WTC11 (cell line): Measurements from ENCODE around the gene TBCE.
"Not testable (repeated sequence)": the region's sequence is repeated elsewhere in the genome, so short reads cannot be mapped to it uniquely, and the experiment has no call there.

Experiments used
- CBFB ChIP-seq: sonication (generic); formaldehyde crosslinking; IDR thresholded peaks from 2 replicates; pipeline ENCODE4 v1.8.1; 2022; ENCODE audit warnings: mild to moderate bottlenecking, low read depth, missing genetic modification reagents
- ETV6 ChIP-seq: sonication (generic); formaldehyde crosslinking; IDR thresholded peaks from 2 replicates; pipeline ENCODE4 v1.8.1; 2022; ENCODE audit warnings: mild to moderate bottlenecking, missing genetic modification reagents
- FOXK1 ChIP-seq: sonication (generic); formaldehyde crosslinking; IDR thresholded peaks from 2 replicates; pipeline ENCODE4 v1.8.0; 2022; ENCODE audit warnings: mild to moderate bottlenecking, moderate library complexity, missing genetic modification reagents
- FOXP1 ChIP-seq: sonication (generic); formaldehyde crosslinking; IDR thresholded peaks from 2 replicates; pipeline ENCODE4 v1.8.0; 2022; ENCODE audit warnings: missing genetic modification reagents, mild to moderate bottlenecking, moderate library complexity, borderline replicate concordance
- IRF2 ChIP-seq: sonication (generic); formaldehyde crosslinking; IDR thresholded peaks from 2 replicates; pipeline ENCODE4 v1.8.0; 2022; ENCODE audit warnings: low read depth, missing genetic modification reagents, borderline replicate concordance
- SMAD3 ChIP-seq: sonication (generic); formaldehyde crosslinking; IDR thresholded peaks from 2 replicates; pipeline ENCODE4 v1.8.0; 2022; ENCODE audit warnings: missing genetic modification reagents, mild to moderate bottlenecking, borderline replicate concordance
- TCF7 ChIP-seq: sonication (generic); formaldehyde crosslinking; IDR thresholded peaks from 2 replicates; pipeline ENCODE4 v1.8.0; 2022; ENCODE audit warnings: mild to moderate bottlenecking, low read depth, missing genetic modification reagents, moderate library complexity
- TP53 ChIP-seq: sonication (generic); formaldehyde crosslinking; IDR thresholded peaks from 2 replicates; pipeline ENCODE4 v1.8.1; 2023; ENCODE audit warnings: mild to moderate bottlenecking, missing genetic modification reagents
- TF ChIP-seq, protein P1 (sequence below): sonication (generic); formaldehyde crosslinking; IDR thresholded peaks from 2 replicates; pipeline ENCODE4 v1.8.0; 2022; ENCODE audit warnings: mild to moderate bottlenecking, missing genetic modification reagents
- TF ChIP-seq, protein P2 (sequence below): fragments of 200-600 bp; IDR thresholded peaks from 2 replicates; pipeline ENCODE4 v1.8.0; 2022; ENCODE audit warnings: antibody characterized with exemption
- TF ChIP-seq, protein P3 (sequence below): sonication (generic); formaldehyde crosslinking; IDR thresholded peaks from 2 replicates; pipeline ENCODE4 v1.8.1; 2022; ENCODE audit warnings: low read depth, missing genetic modification reagents, borderline replicate concordance
- TF ChIP-seq, protein P4 (sequence below): sonication (generic); formaldehyde crosslinking; IDR thresholded peaks from 2 replicates; pipeline ENCODE4 v1.8.1; 2022; ENCODE audit warnings: mild to moderate bottlenecking, missing genetic modification reagents, moderate library complexity, borderline replicate concordance
- TF ChIP-seq, protein P5 (sequence below): sonication (generic); formaldehyde crosslinking; IDR thresholded peaks from 2 replicates; pipeline ENCODE4 v1.8.0; 2022; ENCODE audit warnings: mild to moderate bottlenecking, missing genetic modification reagents

DNA sequence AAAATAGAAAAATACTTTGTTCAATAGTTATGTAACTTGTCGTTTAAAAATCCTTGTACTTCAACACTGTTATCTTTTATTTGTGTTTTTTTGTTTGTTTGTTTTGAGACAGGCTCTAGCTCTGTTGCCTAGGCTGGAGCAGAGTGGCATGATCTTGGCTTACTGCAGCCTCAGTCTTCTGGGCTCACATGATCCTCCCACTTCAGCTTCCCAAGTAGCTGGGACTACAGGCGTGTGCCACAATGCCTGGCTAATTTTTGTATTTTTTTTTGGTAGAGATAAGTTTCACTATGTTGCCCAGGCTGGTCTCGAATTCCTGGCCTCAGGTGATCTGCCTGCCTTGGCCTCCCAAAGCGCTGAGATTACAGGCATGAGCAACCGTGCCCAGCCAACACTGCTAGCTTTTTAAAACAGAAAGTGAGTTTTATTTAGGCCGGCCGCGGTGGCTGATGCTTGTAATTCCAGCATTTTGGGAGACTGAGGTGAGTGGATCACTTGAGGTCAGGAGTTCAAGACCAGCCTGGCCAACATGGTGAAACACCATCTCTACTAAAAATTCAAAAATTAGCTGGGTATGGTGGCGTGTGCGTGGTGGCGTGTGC lies 11.0 kb downstream of the TBCE start:
- not testable (repeated sequence) for TF ChIP-seq ETV6 (CRISPR knock-in tag); TP53 (CRISPR knock-in tag); CBFB; IRF2; FOXK1 (CRISPR knock-in tag); FOXP1; TCF7 (CRISPR knock-in tag); SMAD3 (CRISPR knock-in tag)
- TF ChIP-seq, protein P1, sequence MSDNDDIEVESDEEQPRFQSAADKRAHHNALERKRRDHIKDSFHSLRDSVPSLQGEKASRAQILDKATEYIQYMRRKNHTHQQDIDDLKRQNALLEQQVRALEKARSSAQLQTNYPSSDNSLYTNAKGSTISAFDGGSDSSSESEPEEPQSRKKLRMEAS (CRISPR knock-in tag): not testable (repeated sequence)
- TF ChIP-seq, protein P2, sequence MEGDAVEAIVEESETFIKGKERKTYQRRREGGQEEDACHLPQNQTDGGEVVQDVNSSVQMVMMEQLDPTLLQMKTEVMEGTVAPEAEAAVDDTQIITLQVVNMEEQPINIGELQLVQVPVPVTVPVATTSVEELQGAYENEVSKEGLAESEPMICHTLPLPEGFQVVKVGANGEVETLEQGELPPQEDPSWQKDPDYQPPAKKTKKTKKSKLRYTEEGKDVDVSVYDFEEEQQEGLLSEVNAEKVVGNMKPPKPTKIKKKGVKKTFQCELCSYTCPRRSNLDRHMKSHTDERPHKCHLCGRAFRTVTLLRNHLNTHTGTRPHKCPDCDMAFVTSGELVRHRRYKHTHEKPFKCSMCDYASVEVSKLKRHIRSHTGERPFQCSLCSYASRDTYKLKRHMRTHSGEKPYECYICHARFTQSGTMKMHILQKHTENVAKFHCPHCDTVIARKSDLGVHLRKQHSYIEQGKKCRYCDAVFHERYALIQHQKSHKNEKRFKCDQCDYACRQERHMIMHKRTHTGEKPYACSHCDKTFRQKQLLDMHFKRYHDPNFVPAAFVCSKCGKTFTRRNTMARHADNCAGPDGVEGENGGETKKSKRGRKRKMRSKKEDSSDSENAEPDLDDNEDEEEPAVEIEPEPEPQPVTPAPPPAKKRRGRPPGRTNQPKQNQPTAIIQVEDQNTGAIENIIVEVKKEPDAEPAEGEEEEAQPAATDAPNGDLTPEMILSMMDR: not testable (repeated sequence)
- TF ChIP-seq, protein P3, sequence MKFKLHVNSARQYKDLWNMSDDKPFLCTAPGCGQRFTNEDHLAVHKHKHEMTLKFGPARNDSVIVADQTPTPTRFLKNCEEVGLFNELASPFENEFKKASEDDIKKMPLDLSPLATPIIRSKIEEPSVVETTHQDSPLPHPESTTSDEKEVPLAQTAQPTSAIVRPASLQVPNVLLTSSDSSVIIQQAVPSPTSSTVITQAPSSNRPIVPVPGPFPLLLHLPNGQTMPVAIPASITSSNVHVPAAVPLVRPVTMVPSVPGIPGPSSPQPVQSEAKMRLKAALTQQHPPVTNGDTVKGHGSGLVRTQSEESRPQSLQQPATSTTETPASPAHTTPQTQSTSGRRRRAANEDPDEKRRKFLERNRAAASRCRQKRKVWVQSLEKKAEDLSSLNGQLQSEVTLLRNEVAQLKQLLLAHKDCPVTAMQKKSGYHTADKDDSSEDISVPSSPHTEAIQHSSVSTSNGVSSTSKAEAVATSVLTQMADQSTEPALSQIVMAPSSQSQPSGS (CRISPR knock-in tag): not testable (repeated sequence)
- TF ChIP-seq, protein P4, sequence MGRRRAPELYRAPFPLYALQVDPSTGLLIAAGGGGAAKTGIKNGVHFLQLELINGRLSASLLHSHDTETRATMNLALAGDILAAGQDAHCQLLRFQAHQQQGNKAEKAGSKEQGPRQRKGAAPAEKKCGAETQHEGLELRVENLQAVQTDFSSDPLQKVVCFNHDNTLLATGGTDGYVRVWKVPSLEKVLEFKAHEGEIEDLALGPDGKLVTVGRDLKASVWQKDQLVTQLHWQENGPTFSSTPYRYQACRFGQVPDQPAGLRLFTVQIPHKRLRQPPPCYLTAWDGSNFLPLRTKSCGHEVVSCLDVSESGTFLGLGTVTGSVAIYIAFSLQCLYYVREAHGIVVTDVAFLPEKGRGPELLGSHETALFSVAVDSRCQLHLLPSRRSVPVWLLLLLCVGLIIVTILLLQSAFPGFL: not testable (repeated sequence)
- TF ChIP-seq, protein P5, sequence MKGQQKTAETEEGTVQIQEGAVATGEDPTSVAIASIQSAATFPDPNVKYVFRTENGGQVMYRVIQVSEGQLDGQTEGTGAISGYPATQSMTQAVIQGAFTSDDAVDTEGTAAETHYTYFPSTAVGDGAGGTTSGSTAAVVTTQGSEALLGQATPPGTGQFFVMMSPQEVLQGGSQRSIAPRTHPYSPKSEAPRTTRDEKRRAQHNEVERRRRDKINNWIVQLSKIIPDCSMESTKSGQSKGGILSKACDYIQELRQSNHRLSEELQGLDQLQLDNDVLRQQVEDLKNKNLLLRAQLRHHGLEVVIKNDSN (CRISPR knock-in tag): not testable (repeated sequence)
